Brain microvascular endothelial cell (primary cell): ENCODE results near the gene THSD4.

ENCODE experiments used
- DNase-seq: peaks from one replicate; pipeline ENCODE4 v3.0.0-alpha.2; 2020
- H3K27ac ChIP-seq: fragments of 250-450 bp; sonication (Bioruptor Pico); 2 replicates; pipeline ENCODE4 v1.5.1; 2020; ENCODE audit warnings: mild to moderate bottlenecking, moderate library complexity
- H3K27me3 ChIP-seq: fragments of 250-450 bp; sonication (Bioruptor Pico); replicated peaks from 2 replicates; pipeline ENCODE4 v1.5.1; 2020; ENCODE audit warnings: mild to moderate bottlenecking
- H3K36me3 ChIP-seq: fragments of 250-450 bp; sonication (Bioruptor Pico); replicated peaks from 2 replicates; pipeline ENCODE4 v1.5.1; 2020; ENCODE audit warnings: mild to moderate bottlenecking
- H3K4me3 ChIP-seq: 2 replicates; pipeline ENCODE4 v1.5.1; 2011; ENCODE audit warnings: low read depth, mild to moderate bottlenecking, control low read depth, low read length, moderate library complexity
- CTCF ChIP-seq: IDR thresholded peaks from 2 replicates; pipeline ENCODE4 v1.5.1; 2011; ENCODE audit warnings: low read depth, mild to moderate bottlenecking, moderate library complexity, low read length, control low read depth, inconsistent platforms; ENCODE audit errors: missing control alignments
- in situ Hi-C: cut with HindIII; loops from 2 replicates; pipeline ENCODE4 v1.10.0; 2017; ENCODE audit warnings: low sequenced_read_pairs, low pct_ligation_motif_present

Gene THSD4

DNA sequence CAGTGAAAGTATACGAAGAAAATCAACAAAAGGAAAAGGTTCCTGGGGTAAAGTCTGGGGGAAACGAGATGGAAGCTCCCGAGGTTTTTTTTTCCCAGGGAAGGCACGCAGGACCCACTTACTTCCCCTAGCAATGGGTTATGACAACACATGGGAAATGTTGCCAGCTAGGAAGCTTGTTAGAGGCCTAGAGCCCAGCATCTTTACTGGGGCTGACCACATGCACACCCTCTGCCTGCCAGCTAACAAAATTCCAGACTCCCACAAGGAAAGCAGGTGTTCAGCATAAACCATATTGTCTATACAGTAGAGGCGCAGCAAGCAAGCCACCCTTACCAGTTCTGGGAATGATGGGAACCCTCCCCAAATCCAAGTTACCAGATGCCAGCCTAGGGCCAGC is 436.3 kb downstream of the THSD4 start:
- Histone ChIP-seq H3K27me3 (no peaks in the 10 kb centered on the region), H3K27ac (no peak overlapping the region), H3K4me3 (no peak overlapping the region), H3K36me3 (no peaks in the 10 kb centered on the region)
- TF ChIP-seq CTCF = no peak
- DNase-seq = no peak
- in situ Hi-C loops = no loop called here

GRCh38 chr15:71559098-71559497 is 443.8 kb downstream of the THSD4 start:
- Histone ChIP-seq H3K4me3 (no peak overlapping the region), H3K27me3 (no peaks in the 10 kb centered on the region), H3K36me3 (no peaks in the 10 kb centered on the region), H3K27ac (no peak overlapping the region)
- DNase-seq = peak; percentile 72
- no peak for TF ChIP-seq CTCF
- in situ Hi-C loops = no loop called here

- H3K4me3 ChIP-seq = no peak overlapping the region
- H3K27ac ChIP-seq = no peak overlapping the region
- no peak for TF ChIP-seq CTCF
- H3K27me3 ChIP-seq = no peaks in the 10 kb centered on the region
- H3K36me3 ChIP-seq = no peaks in the 10 kb centered on the region
- no peak for DNase-seq
- in situ Hi-C loops = no loop called here
Measured at GRCh38 chr15:71559616-71560015, 444.3 kb downstream of the THSD4 start.

GRCh38 chr15:71562251-71562650 is 447.0 kb downstream of the THSD4 start:
- H3K36me3 ChIP-seq = no peaks in the 10 kb centered on the region
- in situ Hi-C loops = no loop called here
- no peak for TF ChIP-seq CTCF
- no peak overlapping the region for H3K4me3 ChIP-seq
- H3K27ac ChIP-seq = no peak overlapping the region
- no peak for DNase-seq
- no peaks in the 10 kb centered on the region for H3K27me3 ChIP-seq

- no peaks in the 10 kb centered on the region for H3K36me3 ChIP-seq
- in situ Hi-C loops = no loop called here
- TF ChIP-seq CTCF = no peak
- DNase-seq = no peak
- H3K27ac ChIP-seq = no peak overlapping the region
- no peaks in the 10 kb centered on the region for H3K27me3 ChIP-seq
- H3K4me3 ChIP-seq = no peak overlapping the region
Measured at GRCh38 chr15:71564217-71564616, 448.9 kb downstream of the THSD4 start.

DNA sequence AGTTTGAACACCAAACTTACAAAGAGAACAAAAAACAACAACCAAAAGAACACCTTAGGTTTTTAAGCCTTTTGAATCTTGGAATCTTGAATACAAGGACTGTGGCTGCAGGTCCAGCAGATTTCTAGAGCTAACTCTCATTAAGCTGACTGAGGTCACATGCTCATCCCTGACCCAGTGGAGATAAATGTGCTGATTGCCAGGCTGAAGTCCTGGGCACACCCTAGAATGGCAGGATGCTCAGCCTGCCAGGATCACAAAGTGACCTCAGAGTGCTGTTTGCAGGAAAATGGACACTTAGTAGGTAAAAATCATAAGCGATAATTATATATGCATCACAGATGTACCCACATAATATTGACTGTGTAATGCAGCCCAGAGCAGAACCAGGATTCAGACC is 449.7 kb downstream of the THSD4 start:
- in situ Hi-C loops = no loop called here
- DNase-seq = no peak
- no peak for TF ChIP-seq CTCF
- Histone ChIP-seq H3K27me3 (no peaks in the 10 kb centered on the region), H3K27ac (no peak overlapping the region), H3K36me3 (no peaks in the 10 kb centered on the region), H3K4me3 (no peak overlapping the region)
